Progenitor cell of endocrine pancreas (in vitro differentiated cells): ENCODE data around the gene FAM120B. TPM values are rescaled to one million over a fixed set of nuclear protein-coding genes. Genes with fewer than 3 reads are reported as not detected.

ENCODE experiments used
- DNase-seq: peaks from one replicate; pipeline ENCODE4 v3.0.0; 2021; ENCODE audit warnings: low spot score; ENCODE audit not compliant: unreplicated experiment
- H3K27ac Mint-ChIP-seq: 2 replicates; pipeline ENCODE4 v1.8.0; 2021; ENCODE audit warnings: mild to moderate bottlenecking, moderate library complexity, mixed read lengths
- H3K27me3 Mint-ChIP-seq: 2 replicates; pipeline ENCODE4 v1.8.0; 2021; ENCODE audit warnings: mixed read lengths
- H3K36me3 Mint-ChIP-seq: 2 replicates; pipeline ENCODE4 v1.8.0; 2022; ENCODE audit warnings: mixed read lengths; ENCODE audit not compliant: insufficient read depth
- H3K4me1 Mint-ChIP-seq: 2 replicates; pipeline ENCODE4 v1.8.0; 2021; ENCODE audit warnings: low read depth, mixed read lengths
- H3K4me3 Mint-ChIP-seq: 2 replicates; pipeline ENCODE4 v1.8.0; 2021; ENCODE audit warnings: low read depth, mild to moderate bottlenecking, moderate library complexity, mixed read lengths
- H3K9me3 Mint-ChIP-seq: 2 replicates; pipeline ENCODE4 v1.8.0; 2021; ENCODE audit warnings: low read depth, mixed read lengths
- total RNA-seq: library from RNA; stranded (reverse); gene quantifications from 2 replicates; pipeline ENCODE4 v1.2.1, GENCODE V29; 2021
- TF ChIP-seq, protein P1 (sequence below): fragments of 200-600 bp; sonication (generic); IDR thresholded peaks from one replicate; pipeline ENCODE4 v1.5.0; 2021; ENCODE audit warnings: antibody characterized with exemption, mild to moderate bottlenecking; ENCODE audit not compliant: unreplicated experiment

The FAM120B gene
- total RNA-seq, 1 donor from 2014 or later: 49.3 TPM

DNA sequence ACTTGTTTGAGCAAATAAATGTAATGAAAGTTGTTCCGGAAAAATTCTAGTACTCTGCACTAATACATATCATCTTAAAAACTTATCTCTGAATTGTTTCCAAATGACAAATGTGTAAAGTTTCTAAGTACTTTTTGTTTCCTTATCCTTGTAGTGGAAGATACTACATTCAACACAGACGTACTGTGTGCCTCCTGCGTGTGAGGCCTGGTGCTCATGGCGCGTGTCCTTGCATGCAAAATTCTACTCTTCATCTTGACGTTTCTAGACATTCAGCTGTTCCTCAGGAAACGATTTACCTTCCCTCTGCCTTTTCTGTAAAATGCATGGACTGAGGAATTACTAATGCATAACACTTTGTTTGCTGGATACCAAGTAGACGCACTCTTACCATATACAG lies 27.1 kb upstream of the FAM120B start:
- Mint-ChIP-seq H3K27me3 (peaks cover 7% of the 10 kb centered on the region), H3K9me3 (no peaks in the 10 kb centered on the region), H3K4me1 (peaks cover 3% of the 10 kb centered on the region), H3K4me3 (no peak overlapping the region), H3K27ac (no peak overlapping the region), H3K36me3 (peaks cover 28% of the 10 kb centered on the region)
- DNase-seq: no peak
- TF ChIP-seq, protein P1, sequence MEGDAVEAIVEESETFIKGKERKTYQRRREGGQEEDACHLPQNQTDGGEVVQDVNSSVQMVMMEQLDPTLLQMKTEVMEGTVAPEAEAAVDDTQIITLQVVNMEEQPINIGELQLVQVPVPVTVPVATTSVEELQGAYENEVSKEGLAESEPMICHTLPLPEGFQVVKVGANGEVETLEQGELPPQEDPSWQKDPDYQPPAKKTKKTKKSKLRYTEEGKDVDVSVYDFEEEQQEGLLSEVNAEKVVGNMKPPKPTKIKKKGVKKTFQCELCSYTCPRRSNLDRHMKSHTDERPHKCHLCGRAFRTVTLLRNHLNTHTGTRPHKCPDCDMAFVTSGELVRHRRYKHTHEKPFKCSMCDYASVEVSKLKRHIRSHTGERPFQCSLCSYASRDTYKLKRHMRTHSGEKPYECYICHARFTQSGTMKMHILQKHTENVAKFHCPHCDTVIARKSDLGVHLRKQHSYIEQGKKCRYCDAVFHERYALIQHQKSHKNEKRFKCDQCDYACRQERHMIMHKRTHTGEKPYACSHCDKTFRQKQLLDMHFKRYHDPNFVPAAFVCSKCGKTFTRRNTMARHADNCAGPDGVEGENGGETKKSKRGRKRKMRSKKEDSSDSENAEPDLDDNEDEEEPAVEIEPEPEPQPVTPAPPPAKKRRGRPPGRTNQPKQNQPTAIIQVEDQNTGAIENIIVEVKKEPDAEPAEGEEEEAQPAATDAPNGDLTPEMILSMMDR: no peak

DNA sequence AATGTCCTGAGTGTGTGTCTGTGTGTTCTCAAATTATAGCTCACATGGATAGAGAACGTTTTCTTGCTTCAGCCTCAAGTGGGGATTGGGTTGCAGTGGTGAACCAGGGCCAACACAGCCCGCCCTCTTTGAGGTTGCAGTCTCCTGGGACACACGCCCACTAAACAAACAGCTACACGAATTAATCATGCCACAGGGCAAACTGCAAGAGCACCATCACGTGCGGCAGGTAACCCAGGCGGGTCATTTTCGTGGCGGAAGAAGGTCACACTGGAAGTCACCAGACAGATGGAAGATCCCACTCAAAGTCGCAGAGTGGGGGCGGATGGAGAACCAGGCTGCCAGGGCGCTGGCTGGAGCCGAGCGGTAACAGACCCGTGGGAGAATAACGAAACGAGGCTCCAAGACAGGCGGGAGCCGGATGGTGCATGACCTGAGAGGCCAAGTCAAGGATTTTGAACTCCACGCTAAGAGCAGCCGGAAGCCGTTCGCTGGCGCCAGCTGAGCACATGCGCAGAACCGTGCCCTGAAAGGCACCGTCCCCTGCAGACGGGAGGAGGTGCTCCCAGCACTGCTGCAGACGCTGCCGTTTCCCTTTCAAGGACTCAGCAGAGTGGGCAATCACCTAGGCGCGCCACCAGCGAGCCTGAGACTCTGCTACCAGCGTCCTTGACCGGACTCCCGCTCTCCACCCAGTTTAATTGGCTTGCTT lies 26.4 kb upstream of the FAM120B start:
- H3K4me1 Mint-ChIP-seq: peaks cover 3% of the 10 kb centered on the region
- H3K36me3 Mint-ChIP-seq: peaks cover 34% of the 10 kb centered on the region
- DNase-seq: no peak
- H3K9me3 Mint-ChIP-seq: no peaks in the 10 kb centered on the region
- H3K27me3 Mint-ChIP-seq: peaks cover 7% of the 10 kb centered on the region
- H3K4me3 Mint-ChIP-seq: no peak overlapping the region
- TF ChIP-seq, protein P1: no peak
- no peak overlapping the region for H3K27ac Mint-ChIP-seq

DNA sequence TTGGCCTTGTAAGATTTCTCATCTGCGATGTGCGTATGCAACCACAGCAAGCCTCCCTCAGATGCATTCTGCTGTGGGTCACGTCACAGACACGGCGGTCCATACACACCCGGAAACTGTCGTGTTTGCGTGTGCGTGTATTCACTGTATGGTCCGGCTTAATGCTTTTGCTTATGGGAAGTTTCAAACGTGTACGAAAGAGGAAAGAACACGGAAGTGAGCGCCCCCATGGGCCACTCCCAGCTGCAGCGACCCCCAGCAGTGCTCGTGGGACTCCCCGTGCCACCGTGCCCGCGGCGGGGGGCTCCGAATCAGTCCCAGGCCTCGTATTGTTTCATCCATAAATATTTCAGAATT lies 25.9 kb upstream of the FAM120B start:
- Mint-ChIP-seq H3K9me3 (no peaks in the 10 kb centered on the region), H3K27ac (no peak overlapping the region), H3K36me3 (peaks cover 36% of the 10 kb centered on the region), H3K4me3 (no peak overlapping the region), H3K27me3 (peaks cover 3% of the 10 kb centered on the region), H3K4me1 (peaks cover 3% of the 10 kb centered on the region)
- no peak for DNase-seq
- TF ChIP-seq, protein P1: no peak

DNA sequence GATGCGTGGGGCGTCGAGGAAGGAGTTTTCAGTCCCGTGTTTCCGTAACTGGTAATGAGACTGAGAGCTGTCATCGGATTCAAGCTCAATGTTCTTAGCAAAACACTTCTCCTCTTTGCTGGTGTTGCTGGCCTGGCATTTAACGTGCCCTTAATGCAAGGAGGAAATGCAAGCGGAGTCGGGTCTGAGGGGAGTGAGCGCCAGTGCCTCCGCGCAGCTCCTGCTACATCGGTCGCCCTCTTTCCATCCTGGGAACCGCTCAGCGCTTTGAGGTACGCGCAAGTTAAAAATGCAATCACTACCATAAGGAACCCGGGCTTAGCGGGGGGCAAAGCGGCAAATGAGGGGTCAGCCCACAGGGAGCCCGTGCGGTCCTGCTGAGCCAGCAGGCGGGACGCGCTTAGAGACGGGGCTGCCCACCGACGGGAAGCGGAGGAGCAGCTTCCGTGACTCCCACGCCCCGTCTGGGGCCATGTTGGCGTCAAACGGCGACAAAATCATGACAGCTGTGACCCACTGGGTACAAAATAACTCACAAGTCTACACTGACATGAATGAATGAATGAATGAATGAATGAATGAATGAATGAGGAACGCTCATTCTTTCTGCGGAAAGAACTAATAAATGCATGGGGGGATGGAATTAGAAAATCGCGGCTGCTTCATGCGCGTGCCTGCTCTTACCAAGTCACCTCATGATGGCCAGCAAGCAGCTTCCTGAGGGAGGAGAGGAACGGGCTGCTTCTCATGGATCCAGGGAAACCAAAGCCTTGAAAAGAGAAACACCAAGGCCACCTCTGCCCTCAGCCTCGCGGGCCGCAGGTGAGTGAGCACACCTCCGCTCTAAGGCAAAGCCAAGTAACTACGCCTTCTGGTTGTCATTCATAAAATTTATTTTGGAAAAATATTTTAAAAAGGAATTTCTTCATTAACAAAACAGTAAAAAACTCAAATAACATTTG lies 24.9 kb upstream of the FAM120B start:
- no peaks in the 10 kb centered on the region for H3K9me3 Mint-ChIP-seq
- TF ChIP-seq, protein P1: no peak
- no peak for DNase-seq
- peaks cover 38% of the 10 kb centered on the region for H3K36me3 Mint-ChIP-seq
- H3K4me3 Mint-ChIP-seq: no peak overlapping the region
- H3K4me1 Mint-ChIP-seq: peaks cover 10% of the 10 kb centered on the region
- H3K27me3 Mint-ChIP-seq: peaks cover 3% of the 10 kb centered on the region
- no peak overlapping the region for H3K27ac Mint-ChIP-seq

DNA sequence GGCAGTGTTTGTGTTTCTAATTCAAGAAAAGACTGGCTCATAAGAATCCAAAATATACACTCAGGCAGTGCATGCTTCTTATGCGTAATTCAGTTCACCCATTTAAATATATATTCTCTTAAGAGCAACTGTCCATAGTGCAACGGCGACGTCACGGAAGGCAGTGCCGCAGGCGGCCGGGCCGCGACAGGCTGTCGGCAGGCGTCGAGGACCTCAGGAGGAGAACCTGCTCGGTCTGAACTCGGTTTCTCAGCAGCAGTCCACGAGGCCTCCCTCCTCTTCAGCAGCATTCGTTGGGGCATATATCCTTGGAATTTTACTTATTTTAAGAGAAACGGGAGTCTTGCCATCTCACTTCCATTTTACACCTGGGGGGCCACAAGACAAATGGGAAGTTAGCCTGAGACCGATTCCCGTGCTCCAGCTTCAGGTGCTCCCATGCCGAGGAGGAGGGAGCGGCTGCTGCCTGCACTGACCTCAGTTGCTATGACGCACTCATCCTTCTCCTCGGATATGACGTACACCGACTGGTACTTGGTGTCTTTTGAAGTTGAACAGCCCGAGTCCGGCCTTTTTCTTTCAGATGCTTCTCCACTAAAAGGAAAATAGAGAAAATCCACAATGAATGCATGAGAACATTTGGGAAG lies 23.9 kb upstream of the FAM120B start:
- Mint-ChIP-seq H3K27me3 (no peaks in the 10 kb centered on the region), H3K27ac (no peak overlapping the region), H3K36me3 (peaks cover 41% of the 10 kb centered on the region), H3K9me3 (no peaks in the 10 kb centered on the region), H3K4me3 (no peak overlapping the region), H3K4me1 (peaks cover 18% of the 10 kb centered on the region)
- DNase-seq: no peak
- TF ChIP-seq, protein P1: no peak
